ENCODE measurements around the gene SEMA6B. TPM values are rescaled to one million over a fixed set of nuclear protein-coding genes. Genes with fewer than 3 reads are reported as not detected.

Gene SEMA6B
- total and polyA plus RNA-seq, 8 donors: 2.1 to 24.7 (median 3.3) TPM

DNA sequence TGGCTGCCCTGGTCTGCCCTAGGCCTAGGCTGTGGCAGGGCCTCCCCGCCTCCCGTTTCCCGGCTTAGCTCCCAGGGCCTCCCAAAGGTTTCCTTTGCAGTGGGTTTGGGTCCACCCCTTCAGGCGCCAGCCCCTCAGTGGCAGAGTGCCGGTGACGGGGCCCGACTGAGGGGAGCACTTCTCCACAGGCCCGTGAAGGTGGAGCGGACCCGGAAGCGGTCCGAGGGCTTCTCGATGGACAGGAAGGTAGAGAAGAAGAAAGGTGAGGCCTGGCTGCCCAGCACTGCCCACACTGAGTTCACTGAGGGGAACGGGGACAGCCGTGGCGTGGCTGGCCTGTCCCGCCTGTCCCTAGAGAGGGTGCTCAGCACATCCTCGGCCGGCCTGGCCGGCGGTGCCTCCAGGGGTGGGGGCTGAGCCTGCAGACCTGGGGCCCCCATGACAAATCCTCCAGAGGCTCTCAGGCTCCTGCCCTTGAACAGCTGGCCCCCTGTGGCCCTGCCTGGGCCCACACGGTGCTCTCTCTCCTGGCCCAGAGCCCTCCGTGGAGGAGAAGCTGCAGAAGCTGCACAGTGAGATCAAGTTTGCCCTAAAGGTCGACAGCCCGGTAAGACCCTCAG lies 61.6 kb downstream of the SEMA6B start:
- TF ChIP-seq, protein P1, sequence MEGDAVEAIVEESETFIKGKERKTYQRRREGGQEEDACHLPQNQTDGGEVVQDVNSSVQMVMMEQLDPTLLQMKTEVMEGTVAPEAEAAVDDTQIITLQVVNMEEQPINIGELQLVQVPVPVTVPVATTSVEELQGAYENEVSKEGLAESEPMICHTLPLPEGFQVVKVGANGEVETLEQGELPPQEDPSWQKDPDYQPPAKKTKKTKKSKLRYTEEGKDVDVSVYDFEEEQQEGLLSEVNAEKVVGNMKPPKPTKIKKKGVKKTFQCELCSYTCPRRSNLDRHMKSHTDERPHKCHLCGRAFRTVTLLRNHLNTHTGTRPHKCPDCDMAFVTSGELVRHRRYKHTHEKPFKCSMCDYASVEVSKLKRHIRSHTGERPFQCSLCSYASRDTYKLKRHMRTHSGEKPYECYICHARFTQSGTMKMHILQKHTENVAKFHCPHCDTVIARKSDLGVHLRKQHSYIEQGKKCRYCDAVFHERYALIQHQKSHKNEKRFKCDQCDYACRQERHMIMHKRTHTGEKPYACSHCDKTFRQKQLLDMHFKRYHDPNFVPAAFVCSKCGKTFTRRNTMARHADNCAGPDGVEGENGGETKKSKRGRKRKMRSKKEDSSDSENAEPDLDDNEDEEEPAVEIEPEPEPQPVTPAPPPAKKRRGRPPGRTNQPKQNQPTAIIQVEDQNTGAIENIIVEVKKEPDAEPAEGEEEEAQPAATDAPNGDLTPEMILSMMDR (IDR thresholded peaks at IDR 0.05): no peak
- no peaks in the 10 kb centered on the region for H3K27me3 ChIP-seq
- no peaks in the 10 kb centered on the region for H3K9me3 ChIP-seq
- H3K36me3 ChIP-seq: peaks cover 0 to 97% of the 10 kb centered on the region in 2 donors
- DNase-seq (no peak), ATAC-seq (no peak)
- no peak overlapping the region for H3K4me3 ChIP-seq
- intact Hi-C loops (cut with DNase I): no loop called here
- H3K27ac ChIP-seq: no peak overlapping the region
- no peaks in the 10 kb centered on the region for H3K4me1 ChIP-seq

DNA sequence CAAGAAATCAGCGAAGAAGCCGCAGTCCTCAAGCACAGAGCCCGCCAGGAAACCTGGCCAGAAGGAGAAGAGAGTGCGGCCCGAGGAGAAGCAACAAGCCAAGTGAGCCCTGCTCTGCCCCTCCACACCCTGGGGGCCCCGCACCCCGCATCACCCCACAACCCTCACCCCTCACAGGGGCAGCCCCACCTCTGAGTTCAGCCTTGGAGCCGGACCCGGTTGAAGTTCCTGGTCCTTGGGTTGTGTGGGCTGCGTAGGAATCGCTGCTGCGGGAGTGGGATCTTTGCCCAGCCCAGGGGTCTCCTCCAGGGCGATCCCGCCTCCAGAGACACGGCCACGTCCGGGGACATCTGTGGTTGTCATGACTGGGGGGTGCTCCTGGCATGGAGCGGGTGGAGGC lies 63.2 kb downstream of the SEMA6B start:
- Histone ChIP-seq H3K4me1 (no peaks in the 10 kb centered on the region), H3K36me3 (peaks cover 0 to 90% of the 10 kb centered on the region in 2 donors), H3K9me3 (no peaks in the 10 kb centered on the region), H3K27ac (no peak overlapping the region), H3K27me3 (no peaks in the 10 kb centered on the region), H3K4me3 (no peak overlapping the region)
- ATAC-seq (no peak), DNase-seq (no peak)
- intact Hi-C loops (cut with DNase I): no loop called here
- TF ChIP-seq, protein P1 (IDR thresholded peaks at IDR 0.05): no peak

DNA sequence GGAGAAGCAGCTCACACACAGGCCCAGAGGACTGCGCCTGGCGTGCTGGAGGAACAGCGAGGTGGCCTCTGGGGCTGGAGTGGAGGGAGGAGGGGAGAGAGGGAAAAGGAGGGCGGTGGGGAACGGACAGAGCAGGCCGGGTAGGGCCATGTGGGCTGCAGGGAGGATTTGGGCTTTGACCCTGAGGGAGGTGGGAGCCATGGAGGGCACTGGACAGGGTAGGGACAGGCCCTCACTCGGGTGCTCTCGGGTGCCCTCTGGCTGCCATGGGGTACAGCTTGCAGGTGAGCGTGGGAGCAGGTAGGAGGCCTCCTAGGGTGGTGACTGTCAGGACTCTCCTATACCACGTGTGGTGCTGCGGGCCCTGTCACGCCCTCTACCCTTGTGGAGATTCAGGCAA lies 64.0 kb downstream of the SEMA6B start:
- intact Hi-C loops (cut with DNase I): no loop called here
- Histone ChIP-seq H3K27ac (no peak overlapping the region), H3K4me3 (no peak overlapping the region), H3K9me3 (no peaks in the 10 kb centered on the region), H3K4me1 (no peaks in the 10 kb centered on the region), H3K36me3 (peaks cover 0 to 87% of the 10 kb centered on the region in 2 donors), H3K27me3 (no peaks in the 10 kb centered on the region)
- TF ChIP-seq, protein P1 (IDR thresholded peaks at IDR 0.05): no peak
- DNase-seq: no peak
- peak; percentile 13 for ATAC-seq

DNA sequence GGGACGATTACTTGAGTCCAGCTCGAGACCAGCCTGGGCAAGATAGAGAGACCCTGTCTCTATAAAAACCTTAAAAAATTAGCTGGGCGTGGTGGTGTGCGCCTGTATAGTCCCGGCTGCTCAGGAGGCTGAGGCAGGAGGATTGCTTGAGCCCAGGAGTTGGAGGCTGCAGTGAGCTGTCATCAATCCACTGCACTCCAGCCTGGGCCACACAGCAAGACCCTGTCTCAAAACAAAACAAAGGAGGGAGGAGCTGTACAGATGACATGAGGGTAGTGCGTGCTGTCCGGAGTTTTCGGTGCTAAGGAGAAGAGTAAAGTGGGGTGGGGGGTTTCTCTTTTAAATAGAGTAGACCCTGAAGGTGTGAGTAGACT lies 64.8 kb downstream of the SEMA6B start:
- TF ChIP-seq, protein P1 (IDR thresholded peaks at IDR 0.05): no peak
- H3K9me3 ChIP-seq: no peaks in the 10 kb centered on the region
- DNase-seq (no peak), ATAC-seq (no peak)
- intact Hi-C loops (cut with DNase I): no loop called here
- H3K27me3 ChIP-seq: no peaks in the 10 kb centered on the region
- H3K4me3 ChIP-seq: no peak overlapping the region
- no peaks in the 10 kb centered on the region for H3K4me1 ChIP-seq
- H3K27ac ChIP-seq: no peak overlapping the region
- peaks cover 0 to 87% of the 10 kb centered on the region in 2 donors for H3K36me3 ChIP-seq

DNA sequence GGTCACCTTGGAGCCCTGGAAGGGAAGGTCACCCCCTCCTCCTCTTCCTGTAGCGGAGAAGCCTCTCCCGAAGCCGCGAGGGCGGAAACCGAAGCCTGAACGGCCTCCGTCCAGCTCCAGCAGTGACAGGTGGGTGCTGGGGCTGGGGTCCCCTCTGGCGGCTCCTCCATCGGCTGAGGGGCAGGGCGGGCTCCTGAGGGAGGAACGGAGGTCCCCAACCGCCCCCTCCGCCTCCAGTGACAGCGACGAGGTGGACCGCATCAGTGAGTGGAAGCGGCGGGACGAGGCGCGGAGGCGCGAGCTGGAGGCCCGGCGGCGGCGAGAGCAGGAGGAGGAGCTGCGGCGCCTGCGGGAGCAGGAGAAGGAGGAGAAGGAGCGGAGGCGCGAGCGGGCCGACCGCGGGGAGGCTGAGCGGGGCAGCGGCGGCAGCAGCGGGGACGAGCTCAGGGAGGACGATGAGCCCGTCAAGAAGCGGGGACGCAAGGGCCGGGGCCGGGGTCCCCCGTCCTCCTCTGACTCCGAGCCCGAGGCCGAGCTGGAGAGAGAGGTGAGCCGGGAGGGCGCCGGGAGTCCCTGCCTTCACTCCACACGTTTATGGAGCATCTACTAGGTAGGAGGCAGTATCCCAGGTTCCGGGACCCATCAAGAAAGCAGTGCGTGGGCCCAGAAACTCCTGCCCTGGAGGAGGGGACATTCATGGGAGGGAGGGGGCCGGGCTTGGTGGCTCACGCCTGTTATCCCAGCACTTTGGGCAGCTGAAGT lies 65.4 kb downstream of the SEMA6B start:
- ATAC-seq (no peak), DNase-seq (peak in 1 of 4 donors; percentile 73)
- Histone ChIP-seq H3K27me3 (no peaks in the 10 kb centered on the region), H3K9me3 (no peaks in the 10 kb centered on the region), H3K4me3 (no peak overlapping the region), H3K27ac (no peak overlapping the region), H3K36me3 (peaks cover 0 to 87% of the 10 kb centered on the region in 2 donors), H3K4me1 (no peaks in the 10 kb centered on the region)
- TF ChIP-seq, protein P1 (IDR thresholded peaks at IDR 0.05): no peak
- intact Hi-C loops (cut with DNase I): no loop called here
